GM19452 (cell line): Measurements from ENCODE around the gene STIM2.

Source experiments
- ATAC-seq: cut with Tn5 transposase; IDR thresholded peaks from one replicate; pipeline ENCODE4 v1.9.1; 2021; ENCODE audit not compliant: unreplicated experiment

The STIM2 gene

DNA sequence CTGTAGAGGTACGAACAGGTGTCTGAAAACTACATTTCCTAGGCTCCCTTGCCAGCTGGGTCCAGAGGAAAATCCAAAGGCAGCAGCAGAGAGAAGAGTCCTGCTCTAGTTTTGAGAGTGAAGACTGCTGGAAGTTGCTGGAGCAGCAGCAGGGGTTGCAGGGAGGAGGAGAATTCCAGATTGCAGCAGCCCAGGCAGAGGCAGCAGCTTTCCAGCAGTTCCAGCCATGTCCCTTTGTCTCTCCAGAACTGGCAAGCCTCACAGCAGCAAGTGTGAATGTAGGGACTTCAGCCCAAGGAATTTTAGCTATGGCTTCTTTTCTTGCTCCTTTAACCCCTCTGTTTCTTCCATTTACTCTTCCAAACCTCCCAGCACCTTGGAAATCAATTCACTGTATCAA is 24.1 kb upstream of the STIM2 start:
- ATAC-seq = no peak

DNA sequence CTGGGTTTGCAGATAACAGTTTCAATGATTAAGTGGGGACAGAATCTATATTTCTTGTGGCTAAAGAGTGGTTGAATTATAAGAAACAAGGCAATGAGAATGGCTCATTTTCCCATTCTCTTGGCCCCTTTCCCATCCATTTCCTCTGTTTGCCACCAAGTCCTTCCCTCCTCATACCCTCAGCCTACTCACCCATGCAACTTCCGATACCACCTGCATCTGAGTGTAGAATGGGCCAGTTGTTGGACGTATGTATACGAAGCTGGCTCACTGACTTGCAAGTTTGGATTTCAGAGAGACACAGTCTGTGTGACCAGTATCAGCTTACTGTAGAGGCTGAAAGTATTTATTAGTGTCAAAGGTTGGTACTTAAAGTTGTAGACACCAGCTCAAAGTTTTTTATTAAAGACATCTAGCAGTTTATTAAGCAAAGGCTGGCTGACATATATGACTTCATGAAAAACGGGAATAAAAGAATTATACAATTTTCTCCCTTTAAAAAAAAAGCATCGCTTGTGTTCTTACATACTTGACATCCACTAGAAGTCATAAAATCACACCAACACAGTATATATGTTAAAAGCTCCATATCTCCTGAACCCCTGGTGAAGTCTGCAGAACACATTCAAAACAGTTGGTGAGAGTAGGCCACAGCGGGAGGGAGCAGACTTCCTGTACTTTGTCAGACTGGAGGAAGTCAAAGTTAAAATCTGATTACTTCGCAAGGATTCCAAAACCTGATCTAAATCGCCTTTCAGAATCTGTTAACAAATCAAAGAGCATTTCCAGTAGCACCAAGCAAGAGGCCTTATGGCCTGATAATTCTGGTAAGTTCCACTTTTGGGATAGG is 22.4 kb upstream of the STIM2 start:
- no peak for ATAC-seq

DNA sequence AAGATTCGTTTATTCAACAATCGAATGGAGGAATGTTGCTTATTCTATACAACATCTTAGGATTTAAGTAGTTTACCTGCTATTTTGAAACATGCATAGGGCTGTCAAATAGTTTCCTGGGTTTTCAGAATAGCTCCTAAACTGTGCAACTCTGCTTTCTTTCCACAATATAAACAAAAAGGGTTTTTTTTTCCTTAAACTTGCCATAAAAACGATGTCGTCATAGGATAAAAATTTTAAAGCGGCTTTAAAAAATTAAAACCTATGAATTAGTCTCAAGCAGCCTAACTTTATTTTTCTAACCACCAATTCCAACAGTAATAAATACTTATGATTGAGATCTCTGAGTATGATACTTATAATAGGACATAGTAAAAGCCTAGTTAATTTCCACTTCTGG is 21.6 kb upstream of the STIM2 start:
- no peak for ATAC-seq

DNA sequence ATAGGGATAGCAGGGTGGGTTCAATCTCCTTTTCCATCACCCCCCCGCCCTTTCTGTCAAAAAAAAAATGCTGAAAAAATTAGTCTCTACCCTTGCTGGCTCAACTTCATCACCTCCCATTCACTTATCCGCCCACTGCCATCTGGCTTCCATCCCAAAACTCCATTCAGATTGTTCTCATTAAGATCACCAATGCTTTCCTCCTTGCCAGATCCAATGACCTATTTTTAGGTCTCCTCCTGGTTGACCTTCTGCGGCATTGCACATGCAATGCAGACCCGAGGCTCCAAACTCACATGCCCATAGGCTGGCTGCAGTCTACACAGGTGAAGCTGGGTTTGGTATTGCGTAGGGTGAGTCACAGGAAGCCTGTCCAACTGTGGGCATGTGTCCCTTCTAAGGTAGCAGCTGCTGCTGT is 21.1 kb upstream of the STIM2 start:
- no peak for ATAC-seq

DNA sequence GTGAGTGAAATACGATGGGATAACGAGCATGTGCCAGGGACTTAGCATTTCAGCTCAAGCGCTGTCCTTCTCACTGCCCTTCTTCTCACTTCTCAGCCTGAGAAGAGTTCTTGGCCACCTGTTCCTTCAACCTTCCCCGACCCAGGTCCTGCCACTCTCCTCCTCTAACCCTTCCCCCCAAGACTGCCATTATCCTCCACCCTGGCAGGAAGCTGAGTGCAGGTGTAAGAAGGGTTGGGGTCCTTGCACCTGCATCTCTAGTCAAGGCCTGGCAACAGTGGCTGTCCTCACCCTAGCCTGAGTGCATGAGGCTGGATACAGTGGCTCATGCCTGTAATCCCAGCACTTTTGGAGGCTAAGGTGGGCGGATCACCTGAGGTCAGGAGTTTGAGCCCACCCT is 19.9 kb upstream of the STIM2 start:
- no peak for ATAC-seq

DNA sequence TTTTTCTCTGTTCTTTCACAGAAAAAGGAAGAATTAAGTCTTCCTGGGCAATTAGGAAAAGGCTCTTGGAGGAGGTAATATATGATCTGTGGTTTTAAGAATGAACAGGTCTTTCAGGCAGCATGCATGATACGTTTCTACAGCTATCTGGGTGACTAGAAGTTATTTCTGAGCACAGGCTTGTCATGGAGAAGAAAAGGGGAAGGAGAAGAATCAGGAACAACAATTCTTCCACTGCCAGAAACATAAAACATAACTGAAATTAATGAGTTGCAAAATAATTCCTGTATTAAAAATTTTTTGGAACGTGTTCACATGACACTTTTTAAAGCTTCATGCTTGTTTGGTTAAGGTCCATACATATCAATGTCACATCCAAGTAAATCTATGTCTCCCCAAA is 17.7 kb upstream of the STIM2 start:
- no peak for ATAC-seq

DNA sequence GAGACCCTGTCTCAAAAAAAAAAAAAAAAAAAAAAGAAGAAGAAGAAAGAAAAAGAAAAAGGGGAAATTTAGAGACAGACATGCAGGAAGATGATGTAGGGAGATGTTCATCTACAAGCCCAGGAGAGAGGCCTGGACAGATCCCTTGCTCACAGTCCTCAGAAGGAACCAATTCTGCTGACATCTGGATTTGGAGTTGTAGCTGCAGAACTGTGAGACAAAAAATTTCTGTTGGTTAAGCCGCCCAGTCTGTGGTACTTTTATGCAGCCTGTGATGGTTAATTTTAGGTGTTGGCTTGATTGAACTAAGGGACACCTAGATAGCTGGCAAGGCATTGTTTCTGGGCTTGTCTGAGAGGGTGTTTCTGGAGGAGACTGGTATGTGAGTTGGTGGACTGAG is 10.1 kb upstream of the STIM2 start:
- ATAC-seq = no peak

DNA sequence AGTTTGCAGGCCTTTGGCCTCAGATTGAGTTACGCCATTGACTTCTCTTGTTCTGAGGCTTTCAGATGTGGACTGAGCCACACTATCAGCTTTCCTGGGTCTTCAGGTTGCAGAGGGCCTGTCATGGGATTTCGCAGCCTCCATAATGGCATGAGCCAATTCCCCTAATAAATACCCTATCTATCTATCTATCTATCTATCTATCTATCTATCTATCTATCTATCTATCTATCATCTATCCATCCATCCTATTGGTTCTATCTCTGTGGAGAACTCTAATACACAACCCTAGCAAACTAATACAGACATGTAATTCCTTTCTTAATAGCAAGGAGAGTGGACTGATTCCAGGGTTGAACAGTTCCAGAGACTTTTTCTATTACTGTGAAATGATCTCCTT is 9.5 kb upstream of the STIM2 start:
- no peak for ATAC-seq

DNA sequence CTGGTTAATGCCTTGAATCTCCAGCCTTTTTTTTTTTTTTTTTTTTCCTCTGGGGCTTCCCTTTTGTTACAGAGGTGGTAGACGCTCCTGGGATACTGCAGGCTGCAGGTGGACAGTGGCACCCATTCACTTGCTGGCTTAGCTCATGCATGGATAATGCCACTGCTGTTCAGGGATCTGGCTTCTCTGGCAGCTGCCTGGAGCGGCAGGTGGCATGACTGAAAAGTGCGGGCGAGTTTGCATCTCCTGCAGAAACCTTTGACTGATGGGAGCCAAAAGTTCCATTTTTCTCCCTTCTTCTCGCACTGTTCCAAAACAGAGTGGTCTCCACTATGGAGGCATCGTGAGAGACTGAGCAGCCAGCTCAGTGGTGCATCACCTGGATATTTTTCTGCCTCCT is 5.9 kb upstream of the STIM2 start:
- no peak for ATAC-seq

DNA sequence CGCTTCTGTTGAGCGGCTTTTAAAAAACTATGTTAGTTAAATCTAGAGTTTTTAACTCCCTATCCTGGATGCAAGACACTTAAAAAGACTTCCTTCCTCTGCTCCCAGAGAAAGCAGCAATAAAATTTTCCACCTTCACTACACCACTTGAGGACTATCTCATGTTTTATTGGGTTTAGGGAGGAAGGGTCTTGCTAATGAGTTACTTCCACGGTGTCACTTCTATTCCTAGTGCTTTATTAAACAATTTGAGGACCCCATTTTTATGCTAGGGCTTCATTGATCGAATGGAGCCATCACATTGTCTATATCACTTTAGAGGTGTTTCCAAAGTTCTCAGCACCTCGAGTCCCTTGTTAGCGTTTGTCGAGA is 3.7 kb upstream of the STIM2 start:
- ATAC-seq = no peak

DNA sequence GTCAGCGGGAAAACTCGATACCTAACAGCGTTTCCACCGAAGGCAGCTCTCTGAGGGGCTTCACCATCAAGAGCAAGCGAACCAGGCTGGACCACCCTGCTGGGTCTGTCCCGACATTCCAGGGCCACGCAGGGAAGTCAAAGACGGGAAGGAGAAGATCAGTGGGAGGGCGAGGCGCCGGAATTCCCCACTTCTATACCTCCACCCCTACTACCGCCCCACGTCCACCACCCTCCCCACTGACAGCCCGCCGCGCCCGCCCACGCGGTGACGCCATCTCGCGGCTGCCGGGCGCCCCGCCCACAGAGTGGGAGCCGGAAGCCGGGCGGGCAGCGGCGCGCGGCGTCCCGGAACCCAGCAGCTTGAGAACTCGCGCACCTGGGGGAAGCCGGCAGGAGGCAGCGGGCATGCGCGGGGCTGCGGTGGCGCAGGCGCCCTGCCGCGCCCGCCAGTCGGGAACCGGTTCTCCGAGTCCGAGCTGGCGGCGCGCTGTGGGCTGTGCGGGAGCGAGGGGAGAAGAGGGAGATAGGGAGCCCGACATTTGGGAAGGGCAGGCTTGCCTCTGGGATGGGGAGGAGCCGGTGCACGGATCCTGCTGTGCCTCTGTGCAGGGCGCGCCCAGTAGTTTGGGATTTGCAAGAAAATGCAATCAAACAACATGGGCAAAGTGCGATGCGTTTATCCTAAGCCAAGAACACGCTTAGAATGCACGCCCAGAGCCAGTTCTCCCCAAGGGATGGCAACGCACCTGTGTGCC is 3.2 kb upstream of the STIM2 start:
- peak; percentile 47 for ATAC-seq

DNA sequence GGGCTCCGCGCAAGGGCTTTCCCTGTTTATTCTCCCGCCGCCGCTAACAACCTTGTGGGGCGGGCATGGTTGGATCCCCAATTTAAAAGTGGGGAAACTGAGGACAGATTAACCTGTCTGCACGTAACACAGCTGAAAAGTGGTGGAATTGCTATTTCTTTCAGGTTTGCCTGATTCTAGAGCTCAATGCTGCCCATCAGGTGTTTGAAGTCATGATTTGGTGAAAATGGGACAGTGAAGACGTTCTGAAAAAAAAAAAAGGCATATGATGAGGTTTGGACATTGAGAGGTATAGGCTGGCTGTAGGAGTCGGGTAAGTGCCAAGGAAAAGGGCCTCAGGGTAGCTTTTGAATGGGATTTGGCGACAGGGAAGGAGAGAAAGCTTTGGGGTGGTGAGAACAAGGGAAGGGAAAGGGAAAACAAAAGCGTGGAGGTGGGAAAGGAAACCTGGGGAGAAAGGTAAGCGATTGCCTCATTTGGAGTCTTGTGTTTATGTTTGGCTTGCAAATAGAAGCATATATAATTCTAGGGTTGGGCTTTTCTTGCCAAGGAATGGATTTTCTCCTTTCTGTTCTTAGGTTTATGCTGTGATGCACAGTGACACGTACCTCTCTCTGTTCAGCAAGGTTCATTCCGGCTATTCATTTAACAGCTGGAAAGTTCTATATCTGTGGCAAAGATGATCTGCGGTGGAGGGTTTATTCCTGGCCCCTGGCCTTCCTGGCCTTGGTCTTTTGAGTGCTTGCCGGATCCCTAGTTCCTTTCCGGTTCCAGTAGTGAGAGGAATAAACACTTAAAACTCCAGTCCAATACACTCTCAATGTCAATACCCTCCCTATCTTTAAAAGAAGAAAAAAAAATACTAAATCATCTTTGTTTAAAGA is 2.4 kb upstream of the STIM2 start:
- ATAC-seq = no peak

DNA sequence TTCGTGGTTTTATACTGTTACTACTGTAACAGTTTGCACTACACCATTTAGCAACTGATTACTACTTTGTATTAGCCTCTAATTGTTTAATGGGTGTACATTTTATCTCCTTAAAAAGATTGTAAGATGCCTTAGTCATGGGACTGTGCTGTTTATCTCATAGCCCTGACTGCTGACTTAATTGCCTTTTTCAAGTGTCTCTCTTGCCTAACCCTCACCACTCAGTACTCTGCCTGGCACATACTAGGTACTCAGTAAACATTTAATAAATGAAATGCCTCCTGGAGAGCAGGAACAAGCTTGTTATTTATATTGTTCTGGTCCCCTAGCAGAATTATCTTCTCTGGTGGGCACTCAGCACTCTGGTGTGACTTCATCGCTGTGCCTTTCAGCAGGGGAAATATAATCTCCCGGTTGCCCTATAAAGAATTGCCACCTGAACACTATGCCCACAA is 1.7 kb upstream of the STIM2 start:
- ATAC-seq = no peak

DNA sequence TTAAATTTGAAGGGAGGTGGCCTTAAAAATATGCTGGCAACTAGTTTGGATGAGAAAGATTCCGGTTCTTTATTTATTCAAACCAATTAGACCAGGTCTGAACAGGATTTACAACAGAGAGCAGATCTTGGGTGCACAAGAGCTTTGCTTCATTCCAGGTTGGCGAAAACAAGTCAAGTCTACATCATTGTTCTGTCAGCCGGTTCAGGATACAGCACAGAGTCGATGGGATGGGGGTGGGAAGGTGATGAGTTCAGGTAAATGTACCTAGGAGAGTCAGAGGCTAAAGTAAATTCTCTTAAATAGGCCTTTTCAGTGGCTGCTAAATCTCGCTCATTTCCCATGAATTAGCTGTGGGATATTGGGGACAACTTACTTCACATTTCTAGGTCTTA is 882 bp upstream of the STIM2 start:
- ATAC-seq = no peak

DNA sequence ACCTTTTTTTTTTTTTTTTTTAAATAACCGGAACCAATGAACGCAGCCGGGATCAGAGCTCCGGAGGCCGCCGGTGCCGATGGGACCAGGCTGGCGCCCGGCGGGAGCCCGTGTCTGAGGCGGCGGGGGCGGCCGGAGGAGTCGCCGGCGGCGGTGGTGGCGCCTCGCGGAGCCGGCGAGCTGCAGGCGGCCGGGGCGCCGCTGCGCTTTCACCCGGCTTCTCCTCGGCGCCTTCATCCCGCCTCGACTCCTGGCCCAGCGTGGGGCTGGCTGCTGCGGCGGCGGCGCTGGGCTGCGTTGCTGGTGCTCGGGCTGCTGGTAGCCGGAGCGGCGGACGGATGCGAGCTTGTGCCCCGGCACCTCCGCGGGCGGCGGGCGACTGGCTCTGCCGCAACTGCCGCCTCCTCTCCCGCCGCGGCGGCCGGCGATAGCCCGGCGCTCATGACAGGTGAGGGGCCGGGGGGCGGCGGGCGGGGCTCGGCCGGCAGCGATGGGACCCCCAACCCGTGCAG is 337 bp downstream of the STIM2 start:
- ATAC-seq = peak; percentile 31

DNA sequence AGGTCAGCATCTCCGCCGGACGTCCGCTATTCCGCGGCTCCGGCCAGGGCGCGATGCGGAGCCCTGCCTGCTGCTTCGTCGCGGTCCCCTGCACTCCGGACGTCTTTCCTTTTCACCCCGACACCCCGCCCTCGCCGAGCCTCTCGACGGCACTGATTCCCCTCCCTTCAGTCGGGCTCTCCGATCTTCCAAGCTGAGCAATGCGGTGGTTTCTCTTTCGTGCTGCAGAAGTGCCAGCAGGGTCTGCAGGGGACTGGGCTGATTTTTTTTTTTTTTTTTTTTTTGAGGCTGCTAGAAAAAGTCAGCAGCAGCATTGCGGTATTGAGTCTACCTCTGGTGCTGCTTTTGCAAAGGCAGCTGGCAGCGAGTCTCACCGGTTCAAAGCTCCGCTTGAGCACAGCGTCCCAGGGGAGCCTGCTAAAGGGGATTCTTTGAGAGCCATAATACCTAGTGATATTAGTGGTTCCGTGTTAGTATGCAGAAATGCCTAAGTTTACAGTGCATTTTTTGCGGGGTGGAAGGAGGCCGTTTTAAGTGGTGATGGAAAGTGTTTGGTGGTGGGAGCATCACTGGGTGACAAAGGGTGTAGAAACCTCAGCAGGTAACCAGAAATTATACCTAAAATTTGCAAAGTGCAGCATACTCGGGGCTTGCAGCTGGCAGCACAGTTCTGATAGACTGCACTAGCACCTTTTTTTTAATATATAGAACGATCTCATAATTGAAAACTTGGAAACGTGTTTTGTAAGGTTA is 969 bp downstream of the STIM2 start:
- ATAC-seq = peak; percentile 40

DNA sequence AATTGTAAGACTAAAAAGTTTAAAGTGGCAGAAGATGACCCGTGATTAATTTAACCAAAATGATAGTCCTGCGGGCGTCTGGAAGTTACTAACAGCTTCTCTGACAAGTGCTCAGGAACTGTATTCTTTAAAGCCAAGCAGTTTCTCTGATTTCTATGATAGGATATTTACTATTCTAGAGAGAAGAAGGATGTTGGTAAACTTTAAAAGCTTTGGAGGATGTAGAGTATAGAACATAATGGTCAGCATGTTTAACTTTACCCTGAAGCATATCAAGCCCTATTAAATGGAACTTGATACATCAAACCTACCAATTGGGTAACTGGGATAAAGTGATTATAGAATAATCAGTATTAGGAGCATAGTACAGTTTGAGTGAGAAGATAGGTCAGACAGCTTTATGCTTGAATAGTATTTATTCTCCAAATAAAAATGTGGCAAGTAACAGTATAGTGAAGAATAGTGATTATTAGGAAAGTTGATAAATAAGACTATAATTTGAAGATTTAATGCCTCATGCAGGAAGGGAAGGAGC is 1.8 kb downstream of the STIM2 start:
- ATAC-seq = no peak

DNA sequence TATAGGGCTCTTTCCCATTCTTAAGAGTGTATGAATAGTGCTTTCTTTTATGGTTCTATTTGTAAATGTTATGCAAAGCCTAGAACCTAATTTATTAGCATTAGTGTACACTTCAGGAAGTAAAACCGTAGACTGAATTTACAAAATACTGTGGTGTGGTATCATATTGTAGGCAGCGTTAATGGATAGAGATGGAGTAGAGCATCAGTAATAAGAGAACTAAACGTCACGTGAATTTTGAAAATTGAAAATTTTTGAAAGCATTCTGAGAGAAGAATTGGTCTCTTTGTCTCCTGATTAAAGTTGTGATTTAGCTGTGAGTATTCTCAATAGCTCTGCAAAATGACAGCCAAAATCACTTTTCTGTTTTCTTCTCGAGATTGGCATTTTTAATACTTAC is 2.9 kb downstream of the STIM2 start:
- no peak for ATAC-seq

DNA sequence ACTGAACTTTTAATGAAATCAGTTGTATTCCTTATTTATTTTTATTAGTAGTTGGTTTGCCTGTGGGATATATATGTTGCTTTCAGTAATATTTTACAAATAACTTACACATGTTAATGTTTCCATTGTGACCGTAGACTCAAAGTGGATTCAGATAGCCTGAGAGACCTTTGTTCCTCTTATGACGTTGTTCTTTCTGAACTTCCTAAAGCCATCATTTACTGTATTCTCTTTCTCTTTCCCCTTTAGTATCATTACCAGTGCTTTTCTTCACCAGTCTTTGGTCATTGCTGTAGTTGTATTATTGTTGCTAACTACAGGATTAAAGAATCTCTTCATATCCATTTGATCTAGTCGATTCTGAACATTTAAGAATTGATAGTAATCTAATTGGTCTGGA is 4.3 kb downstream of the STIM2 start:
- ATAC-seq = no peak

DNA sequence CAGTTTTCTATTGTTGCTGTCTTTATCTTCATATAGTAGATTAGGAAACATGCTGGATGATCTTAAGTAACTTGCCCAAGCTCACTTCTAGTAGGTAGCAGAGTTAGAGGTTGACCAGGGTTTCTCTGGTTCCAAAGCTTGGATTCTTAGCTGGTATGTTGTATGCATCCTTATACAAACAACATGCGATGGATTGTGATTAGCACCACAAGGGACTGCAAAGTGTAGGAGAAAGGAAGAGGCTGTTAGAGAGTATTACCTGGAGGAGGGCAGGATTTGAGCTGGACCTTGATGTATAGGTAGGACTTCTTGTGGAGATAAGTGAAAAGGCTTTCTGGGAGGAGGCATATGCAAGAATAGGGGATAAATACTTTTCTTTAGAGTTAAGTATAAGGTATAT is 5.6 kb downstream of the STIM2 start:
- ATAC-seq = no peak
